ENCODE results near the gene KRT1.
A peak's percentile ranks its signal among the peaks of the same experiment; 100 is the strongest.

The KRT1 gene

GRCh38 chr12:52631264-52631663 lies 48.9 kb downstream of the KRT1 start:
- Mint-ChIP-seq H3K36me3 (no peaks in the 10 kb centered on the region), H3K4me3 (no peak overlapping the region), H3K9me3 (no peaks in the 10 kb centered on the region), H3K4me1 (peaks cover 43% of the 10 kb centered on the region), H3K27ac (no peak overlapping the region)
- peak in 1 of 2 donors; percentile 40 for DNase-seq (ENCODE audit: low spot score in 2 of 2)
- ATAC-seq: no peak

- Mint-ChIP-seq H3K4me1 (peaks cover 43% of the 10 kb centered on the region), H3K27ac (no peak overlapping the region), H3K4me3 (no peak overlapping the region), H3K9me3 (no peaks in the 10 kb centered on the region), H3K36me3 (no peaks in the 10 kb centered on the region)
- DNase-seq (ENCODE audit: low spot score in 2 of 2) (no peak), ATAC-seq (no peak)
These were observed 49.5 kb downstream of the KRT1 start for GRCh38 chr12:52630599-52631200.

DNA sequence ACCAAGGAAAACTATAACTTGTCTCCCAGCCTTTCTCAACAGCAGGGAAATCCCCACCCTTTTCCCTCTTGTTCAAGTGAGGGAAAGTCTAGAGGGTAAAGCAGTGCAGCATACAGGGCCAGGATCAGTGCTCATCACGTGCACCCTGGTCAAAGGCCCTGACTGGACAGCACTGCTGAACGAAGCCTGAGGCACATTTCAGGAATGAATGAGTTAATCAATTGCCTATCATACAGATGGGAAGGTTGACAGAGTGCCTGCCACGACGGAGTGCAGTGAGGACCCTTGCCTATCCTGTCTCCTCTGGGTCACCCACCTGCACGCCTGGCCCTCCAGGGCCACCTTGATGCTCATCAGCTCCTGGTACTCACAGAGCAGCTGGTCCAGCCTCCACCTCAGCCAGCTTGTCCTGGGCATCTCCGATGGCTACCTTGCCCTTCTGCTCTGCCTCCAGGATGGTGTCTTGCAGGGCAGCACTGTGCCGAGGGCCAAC lies 50.2 kb downstream of the KRT1 start:
- peak in 1 of 2 donors; percentile 30 for DNase-seq (ENCODE audit: low spot score in 2 of 2)
- H3K27ac Mint-ChIP-seq: no peak overlapping the region
- H3K4me1 Mint-ChIP-seq: peaks cover 43% of the 10 kb centered on the region
- no peaks in the 10 kb centered on the region for H3K9me3 Mint-ChIP-seq
- no peak for ATAC-seq
- no peaks in the 10 kb centered on the region for H3K36me3 Mint-ChIP-seq
- H3K4me3 Mint-ChIP-seq: no peak overlapping the region

DNA sequence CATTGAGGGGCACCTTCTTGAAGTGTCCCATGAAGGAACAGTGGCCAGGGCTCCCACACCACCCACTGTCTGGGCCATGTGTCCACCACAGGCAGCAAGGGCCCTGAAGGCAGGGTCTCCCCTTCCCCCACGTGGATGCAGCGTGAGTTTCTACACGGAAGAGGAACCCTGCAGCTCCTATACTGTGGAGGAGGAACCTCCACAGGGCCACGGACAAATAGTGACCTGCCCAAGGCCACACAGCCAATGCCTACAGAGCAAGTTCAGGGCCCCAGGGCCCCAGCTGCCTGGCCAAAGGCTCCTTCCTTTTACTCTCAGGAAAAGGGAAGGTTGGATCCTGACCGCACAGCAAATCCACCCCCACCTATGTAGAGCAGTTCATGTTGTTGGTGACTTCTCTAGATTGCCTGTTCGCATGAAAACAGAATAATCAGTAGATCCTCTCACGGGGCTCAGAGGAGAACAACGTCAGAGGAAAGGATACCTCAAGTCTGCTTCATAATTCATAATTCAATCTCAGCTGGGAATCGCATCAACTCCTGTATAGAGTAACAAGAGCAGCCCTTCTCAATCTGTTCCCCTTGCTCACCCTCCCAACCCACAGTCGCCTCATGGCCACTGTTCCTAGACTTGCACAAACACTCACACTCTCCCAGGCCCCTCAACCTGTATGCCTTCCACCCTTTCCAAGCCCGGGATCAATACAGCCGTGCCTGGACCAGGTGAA lies 50.8 kb downstream of the KRT1 start:
- no peaks in the 10 kb centered on the region for H3K36me3 Mint-ChIP-seq
- H3K27ac Mint-ChIP-seq: no peak overlapping the region
- no peak overlapping the region for H3K4me3 Mint-ChIP-seq
- peaks cover 42% of the 10 kb centered on the region for H3K4me1 Mint-ChIP-seq
- DNase-seq (ENCODE audit: low spot score in 2 of 2): peak in 1 of 2 donors; percentile 43
- ATAC-seq: no peak
- no peaks in the 10 kb centered on the region for H3K9me3 Mint-ChIP-seq

DNA sequence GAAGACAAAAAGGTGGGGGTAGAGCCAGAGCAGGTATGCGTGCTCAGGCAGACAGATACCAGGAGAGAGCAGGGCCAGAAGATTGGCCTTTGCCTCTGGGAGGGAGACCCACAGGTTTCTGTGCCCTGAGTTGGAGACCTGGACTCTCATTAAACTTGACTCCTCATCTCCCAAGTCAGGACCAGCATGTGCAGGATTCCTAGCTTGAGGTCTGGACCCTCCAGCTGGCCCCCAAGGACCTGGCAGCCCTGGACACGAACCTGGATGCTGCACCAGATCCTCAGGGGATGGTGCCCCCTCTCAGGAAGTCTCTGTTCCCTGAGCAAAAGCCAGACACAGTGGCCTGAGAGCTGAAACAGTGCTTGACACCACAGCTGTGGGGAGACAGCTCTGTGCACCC lies 51.4 kb downstream of the KRT1 start:
- Mint-ChIP-seq H3K4me1 (peaks cover 36% of the 10 kb centered on the region), H3K27ac (no peak overlapping the region), H3K4me3 (no peak overlapping the region), H3K36me3 (no peaks in the 10 kb centered on the region), H3K9me3 (no peaks in the 10 kb centered on the region)
- ATAC-seq (no peak), DNase-seq (ENCODE audit: low spot score in 2 of 2) (peak in 1 of 2 donors; percentile 34)

- ATAC-seq: no peak
- DNase-seq (ENCODE audit: low spot score in 2 of 2): no peak
- H3K4me1 Mint-ChIP-seq: peaks cover 29% of the 10 kb centered on the region
- no peaks in the 10 kb centered on the region for H3K36me3 Mint-ChIP-seq
- peak overlapping the region; percentile 1 for H3K27ac Mint-ChIP-seq
- no peaks in the 10 kb centered on the region for H3K9me3 Mint-ChIP-seq
- no peak overlapping the region for H3K4me3 Mint-ChIP-seq
These were observed 52.1 kb downstream of the KRT1 start for GRCh38 chr12:52628111-52628507.

- DNase-seq (ENCODE audit: low spot score in 2 of 2) (peak in 1 of 2 donors; percentile 18), ATAC-seq (no peak)
- no peaks in the 10 kb centered on the region for H3K36me3 Mint-ChIP-seq
- H3K4me1 Mint-ChIP-seq: peaks cover 24% of the 10 kb centered on the region
- no peak overlapping the region for H3K27ac Mint-ChIP-seq
- no peaks in the 10 kb centered on the region for H3K9me3 Mint-ChIP-seq
- no peak overlapping the region for H3K4me3 Mint-ChIP-seq
These were observed 52.7 kb downstream of the KRT1 start for GRCh38 chr12:52627395-52628110.
